ENCODE results near the gene SMYD2. TPM values are rescaled to one million over a fixed set of nuclear protein-coding genes. Genes with fewer than 3 reads are reported as not detected.

The SMYD2 gene
- polyA plus RNA-seq, 2 of the 4 experiments (the other 2 are of a cell fraction): 32.3 to 54.9 TPM

DNA sequence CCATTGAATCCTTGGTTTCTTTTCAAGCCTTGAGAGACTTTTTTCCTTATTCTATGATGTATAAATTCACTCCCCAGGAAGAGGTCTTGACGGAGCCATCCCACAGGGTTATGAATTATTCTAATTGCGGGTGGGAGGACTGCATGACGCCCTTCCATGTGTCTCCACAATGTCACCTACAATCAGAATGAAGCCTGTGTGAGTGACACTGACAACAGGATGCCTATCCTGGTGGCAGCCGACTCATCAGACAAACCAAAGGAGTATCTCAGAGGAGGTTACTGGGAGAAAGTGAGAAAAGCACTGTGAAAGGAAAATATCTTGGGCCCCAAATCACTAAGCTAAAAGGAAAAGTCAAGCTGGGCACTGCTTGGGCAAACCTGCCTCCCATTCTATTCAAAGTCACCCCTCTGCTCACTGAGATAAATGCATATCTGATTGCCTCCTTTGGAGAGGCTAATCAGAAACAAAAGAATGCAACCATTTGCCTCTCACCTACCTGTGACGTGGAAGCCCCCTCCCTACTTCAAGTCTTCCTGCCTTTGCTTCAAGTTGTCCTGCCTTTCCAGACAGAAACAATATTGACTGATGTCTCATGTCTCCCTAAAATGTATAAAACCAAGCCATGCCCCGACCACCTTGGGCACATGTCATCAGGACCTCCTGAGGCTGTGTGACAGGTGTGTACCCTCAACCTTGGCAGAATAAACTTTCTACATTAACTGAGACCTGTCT, 98.4 kb downstream of the SMYD2 start:
- no peak for TF ChIP-seq RFX5 (IDR thresholded peaks at IDR 0.05)
- no peak for TF ChIP-seq CEBPB (IDR thresholded peaks at IDR 0.05)
- TF ChIP-seq HOXB13 (CRISPR knock-in tag; IDR thresholded peaks at IDR 0.05; ENCODE audit: low read depth): no peak
- no peak for TF ChIP-seq CBX8 (IDR thresholded peaks at IDR 0.05)
- TF ChIP-seq TP53 (CRISPR knock-in tag; IDR thresholded peaks at IDR 0.05): no peak
- TF ChIP-seq, protein P1, sequence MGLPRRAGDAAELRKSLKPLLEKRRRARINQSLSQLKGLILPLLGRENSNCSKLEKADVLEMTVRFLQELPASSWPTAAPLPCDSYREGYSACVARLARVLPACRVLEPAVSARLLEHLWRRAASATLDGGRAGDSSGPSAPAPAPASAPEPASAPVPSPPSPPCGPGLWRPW (IDR thresholded peaks at IDR 0.05): no peak
- no peak for TF ChIP-seq HDAC2 (IDR thresholded peaks at IDR 0.05)
- no peak for TF ChIP-seq KDM5A (IDR thresholded peaks at IDR 0.05)
- no peak for TF ChIP-seq HOXA7 (CRISPR knock-in tag; IDR thresholded peaks at IDR 0.05)
- TF ChIP-seq NR3C1 (IDR thresholded peaks at IDR 0.05): no peak
- no peak for TF ChIP-seq FOXS1 (CRISPR knock-in tag; IDR thresholded peaks at IDR 0.05)
- no peak for TF ChIP-seq KDM1A (IDR thresholded peaks at IDR 0.05; ENCODE audit: low read depth)
- no peak for TF ChIP-seq RNF2 (IDR thresholded peaks at IDR 0.05; ENCODE audit: borderline replicate concordance, low read depth)
- TF ChIP-seq, protein P2, sequence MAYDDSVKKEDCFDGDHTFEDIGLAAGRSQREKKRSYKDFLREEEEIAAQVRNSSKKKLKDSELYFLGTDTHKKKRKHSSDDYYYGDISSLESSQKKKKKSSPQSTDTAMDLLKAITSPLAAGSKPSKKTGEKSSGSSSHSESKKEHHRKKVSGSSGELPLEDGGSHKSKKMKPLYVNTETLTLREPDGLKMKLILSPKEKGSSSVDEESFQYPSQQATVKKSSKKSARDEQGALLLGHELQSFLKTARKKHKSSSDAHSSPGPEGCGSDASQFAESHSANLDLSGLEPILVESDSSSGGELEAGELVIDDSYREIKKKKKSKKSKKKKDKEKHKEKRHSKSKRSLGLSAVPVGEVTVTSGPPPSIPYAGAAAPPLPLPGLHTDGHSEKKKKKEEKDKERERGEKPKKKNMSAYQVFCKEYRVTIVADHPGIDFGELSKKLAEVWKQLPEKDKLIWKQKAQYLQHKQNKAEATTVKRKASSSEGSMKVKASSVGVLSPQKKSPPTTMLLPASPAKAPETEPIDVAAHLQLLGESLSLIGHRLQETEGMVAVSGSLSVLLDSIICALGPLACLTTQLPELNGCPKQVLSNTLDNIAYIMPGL (CRISPR knock-in tag; IDR thresholded peaks at IDR 0.05; ENCODE audit: borderline replicate concordance): no peak
- TF ChIP-seq BHLHE40 (IDR thresholded peaks at IDR 0.05; ENCODE audit: low read depth, low read length): no peak
- no peak for TF ChIP-seq EP300 (IDR thresholded peaks at IDR 0.05)
- no peak for TF ChIP-seq FOSL2 (IDR thresholded peaks at IDR 0.05)
- TF ChIP-seq FOSL2 (CRISPR knock-in tag; IDR thresholded peaks at IDR 0.05): no peak
- no peak for TF ChIP-seq BCL3 (IDR thresholded peaks at IDR 0.05)
- TF ChIP-seq HOXB5 (CRISPR knock-in tag; IDR thresholded peaks at IDR 0.05): no peak
- ATAC-seq (no peak), DNase-seq (ENCODE audit: low read depth in 1 of 2, low spot score in 1 of 2) (no peak), FAIRE-seq (no peak)
- no peaks in the 10 kb centered on the region for H3K4me1 ChIP-seq
- H3K9me3 ChIP-seq: no peaks in the 10 kb centered on the region
- H3K27ac ChIP-seq: no peak overlapping the region
- ChIA-PET POLR2A (no interaction called here), CTCF (interaction anchor here (0.6 to 1.7 kb wide), 3 partner anchors 10 to 1221 kb away, joined by 3 to 5 read pairs (median 3); no protein-coding TSS in a partner anchor)
- 90% methylated on average over 6 of the region's 6 CpGs for WGBS (ENCODE audit: missing lambda C conversion rate)
- H3K4me3 ChIP-seq: no peak overlapping the region
- no peak overlapping the region for H3K4me2 ChIP-seq

GRCh38 chr1:214380396-214380795, 99.4 kb downstream of the SMYD2 start:
- ATAC-seq: no peak
- no peak overlapping the region for H3K4me2 ChIP-seq
- no peak overlapping the region for H3K27ac ChIP-seq
- CTCF ChIA-PET: interaction anchor here (1.0 to 1.7 kb wide), 6 partner anchors 11 to 258 kb away, joined by 3 to 5 read pairs (median 4); no protein-coding TSS in a partner anchor
- H3K9me3 ChIP-seq: no peaks in the 10 kb centered on the region
- no peak for FAIRE-seq
- no peak for TF ChIP-seq ZSCAN20 (CRISPR knock-in tag; IDR thresholded peaks at IDR 0.05)
- TF ChIP-seq KDM1A (IDR thresholded peaks at IDR 0.05; ENCODE audit: low read depth): no peak
- TF ChIP-seq GATA3 (IDR thresholded peaks at IDR 0.05; ENCODE audit: borderline replicate concordance): no peak
- no peak for TF ChIP-seq E2F6 (IDR thresholded peaks at IDR 0.05; ENCODE audit: borderline replicate concordance, low read depth)
- no peak for TF ChIP-seq CBX8 (IDR thresholded peaks at IDR 0.05)
- no peak for TF ChIP-seq HOXB5 (CRISPR knock-in tag; IDR thresholded peaks at IDR 0.05)
- TF ChIP-seq JUNB (IDR thresholded peaks at IDR 0.05): no peak
- no peak for TF ChIP-seq ESRRA (IDR thresholded peaks at IDR 0.05; ENCODE audit: borderline replicate concordance, low read length)
- TF ChIP-seq HOXB13 (CRISPR knock-in tag; IDR thresholded peaks at IDR 0.05; ENCODE audit: low read depth): no peak
- no peak for TF ChIP-seq HOXA7 (CRISPR knock-in tag; IDR thresholded peaks at IDR 0.05)
- no peak for TF ChIP-seq KDM5A (IDR thresholded peaks at IDR 0.05)
- TF ChIP-seq CBX2 (IDR thresholded peaks at IDR 0.05; ENCODE audit: borderline replicate concordance, low read depth): no peak
- POLR2A ChIA-PET: no interaction called here
- H3K4me1 ChIP-seq: no peaks in the 10 kb centered on the region
- H3K4me3 ChIP-seq: no peak overlapping the region
- no peak for DNase-seq (ENCODE audit: low read depth in 1 of 2, low spot score in 1 of 2)
- WGBS (ENCODE audit: missing lambda C conversion rate): 76% methylated on average over 3 of the region's 3 CpGs

All from A549 (cell line).